T-helper 17 cell (primary cell): ENCODE results near the gene RPS18. TPM values are rescaled to one million over a fixed set of nuclear protein-coding genes. Genes with fewer than 3 reads are reported as not detected.

ENCODE experiments used
- ATAC-seq: fragments of 150-1000 bp; cut with Tn5 transposase; 2 replicates; pipeline ENCODE4 v1.10.0; 2021; ENCODE audit warnings: mild to moderate bottlenecking, moderate library complexity
- DNase-seq, 3 donors: peaks; one replicate each; pipeline versions ENCODE4 v3.0.0 to v3.0.0-alpha.2; 2020 to 2021
- H3K9me3 ChIP-seq: one replicate; pipeline ENCODE4 v1.7.0; 2013; ENCODE audit warnings: low read length, mild to moderate bottlenecking; ENCODE audit not compliant: control insufficient read depth, poor library complexity, severe bottlenecking
- H3K27ac Mint-ChIP-seq: one replicate; pipeline ENCODE4 v1.8.0; 2022; ENCODE audit warnings: mild to moderate bottlenecking, moderate library complexity, mixed read lengths
- H3K27me3 Mint-ChIP-seq: one replicate; pipeline ENCODE4 v1.8.0; 2022; ENCODE audit warnings: mixed read lengths
- H3K36me3 Mint-ChIP-seq: one replicate; pipeline ENCODE4 v1.8.0; 2022; ENCODE audit warnings: low read depth, mixed read lengths
- H3K4me1 Mint-ChIP-seq: one replicate; pipeline ENCODE4 v1.8.0; 2022; ENCODE audit warnings: mild to moderate bottlenecking, mixed read lengths
- H3K4me3 Mint-ChIP-seq: one replicate; pipeline ENCODE4 v1.8.0; 2022; ENCODE audit warnings: mild to moderate bottlenecking, moderate library complexity, mixed read lengths
- total RNA-seq, 4 donors: library from RNA in 2 of 4; stranded (reverse) in 2 of 4; gene quantifications; one replicate each; pipeline ENCODE4 v1.2.3 and lab custom pipeline; 2022 to 2026

Gene RPS18
- total RNA-seq, 2 donors from 2014 or later: 4,373 to 4,641 TPM

- H3K9me3 ChIP-seq: no peaks in the 10 kb centered on the region
- Mint-ChIP-seq H3K27ac (peak within 1 kb of the TSS; percentile 98), H3K27me3 (no peaks in the 10 kb centered on the region), H3K4me1 (peaks cover 29% of the 10 kb centered on the region), H3K36me3 (peaks cover 5% of the 10 kb centered on the region), H3K4me3 (peak within 1 kb of the TSS; percentile 100)
- DNase-seq (peak; percentile 54 to 68 (median 64)), ATAC-seq (peak; percentile 97)
Observed at GRCh38 chr6:33288921-33289783, 17.3 kb downstream of the RPS18 start, which contains the start of the genes PFDN6 and WDR46. Gene PFDN6 (plus strand): TSS chr6:33289601. CDS start chr6:33289857, 256 bp downstream. Gene WDR46 (minus strand): TSS chr6:33289239. CDS start chr6:33289170, 69 bp downstream.

- peaks cover 29% of the 10 kb centered on the region for H3K4me1 Mint-ChIP-seq
- H3K27me3 Mint-ChIP-seq: no peaks in the 10 kb centered on the region
- peaks cover 5% of the 10 kb centered on the region for H3K36me3 Mint-ChIP-seq
- H3K27ac Mint-ChIP-seq: peak overlapping the region; percentile 98
- peak overlapping the region; percentile 100 for H3K4me3 Mint-ChIP-seq
- no peaks in the 10 kb centered on the region for H3K9me3 ChIP-seq
- no peak for DNase-seq
- peak; percentile 29 for ATAC-seq
Observed at GRCh38 chr6:33289784-33290315, 18.0 kb downstream of the RPS18 start.

- peak overlapping the region; percentile 100 for H3K4me3 Mint-ChIP-seq
- DNase-seq (no peak), ATAC-seq (no peak)
- peak overlapping the region; percentile 98 for H3K27ac Mint-ChIP-seq
- H3K36me3 Mint-ChIP-seq: peaks cover 5% of the 10 kb centered on the region
- H3K4me1 Mint-ChIP-seq: peaks cover 30% of the 10 kb centered on the region
- H3K9me3 ChIP-seq: no peaks in the 10 kb centered on the region
- H3K27me3 Mint-ChIP-seq: no peaks in the 10 kb centered on the region
Observed at GRCh38 chr6:33290459-33290858, 18.6 kb downstream of the RPS18 start.

- ATAC-seq: no peak
- Mint-ChIP-seq H3K27ac (no peak overlapping the region), H3K27me3 (no peaks in the 10 kb centered on the region), H3K4me3 (no peak overlapping the region), H3K4me1 (peaks cover 32% of the 10 kb centered on the region), H3K36me3 (peaks cover 9% of the 10 kb centered on the region)
- no peak for DNase-seq
- H3K9me3 ChIP-seq: no peaks in the 10 kb centered on the region
Observed at GRCh38 chr6:33292996-33293682, 21.3 kb downstream of the RPS18 start.

GRCh38 chr6:33294086-33294823 lies 22.4 kb downstream of the RPS18 start:
- no peak for ATAC-seq
- no peak for DNase-seq
- peaks cover 7% of the 10 kb centered on the region for H3K36me3 Mint-ChIP-seq
- H3K9me3 ChIP-seq: no peaks in the 10 kb centered on the region
- H3K4me3 Mint-ChIP-seq: no peak overlapping the region
- H3K4me1 Mint-ChIP-seq: peaks cover 30% of the 10 kb centered on the region
- H3K27me3 Mint-ChIP-seq: no peaks in the 10 kb centered on the region
- H3K27ac Mint-ChIP-seq: no peak overlapping the region

GRCh38 chr6:33295621-33296369 lies 23.9 kb downstream of the RPS18 start:
- Mint-ChIP-seq H3K4me3 (peak overlapping the region; percentile 41), H3K36me3 (peaks cover 14% of the 10 kb centered on the region), H3K27ac (no peak overlapping the region), H3K27me3 (no peaks in the 10 kb centered on the region), H3K4me1 (peaks cover 31% of the 10 kb centered on the region)
- H3K9me3 ChIP-seq: no peaks in the 10 kb centered on the region
- ATAC-seq: no peak
- no peak for DNase-seq

- H3K27me3 Mint-ChIP-seq: no peaks in the 10 kb centered on the region
- H3K27ac Mint-ChIP-seq: peak overlapping the region; percentile 98
- no peak for DNase-seq
- peaks cover 33% of the 10 kb centered on the region for H3K4me1 Mint-ChIP-seq
- no peaks in the 10 kb centered on the region for H3K9me3 ChIP-seq
- H3K4me3 Mint-ChIP-seq: peak overlapping the region; percentile 98
- H3K36me3 Mint-ChIP-seq: peaks cover 14% of the 10 kb centered on the region
- no peak for ATAC-seq
Observed at GRCh38 chr6:33296797-33297405, 25.0 kb downstream of the RPS18 start.

- no peaks in the 10 kb centered on the region for H3K9me3 ChIP-seq
- Mint-ChIP-seq H3K4me3 (peak overlapping the region; percentile 98), H3K36me3 (peaks cover 14% of the 10 kb centered on the region), H3K27me3 (no peaks in the 10 kb centered on the region), H3K4me1 (peaks cover 33% of the 10 kb centered on the region), H3K27ac (peak overlapping the region; percentile 98)
- no peak for ATAC-seq
- DNase-seq: no peak
Observed at GRCh38 chr6:33297406-33297955, 25.6 kb downstream of the RPS18 start.

- ATAC-seq (peak; percentile 45), DNase-seq (peak in 2 of 3 donors; percentile 51 to 55)
- no peaks in the 10 kb centered on the region for H3K9me3 ChIP-seq
- Mint-ChIP-seq H3K36me3 (peaks cover 14% of the 10 kb centered on the region), H3K27ac (peak overlapping the region; percentile 98), H3K4me1 (peaks cover 33% of the 10 kb centered on the region), H3K27me3 (no peaks in the 10 kb centered on the region), H3K4me3 (peak overlapping the region; percentile 98)
Observed at GRCh38 chr6:33297956-33298772, 26.3 kb downstream of the RPS18 start.

GRCh38 chr6:33298773-33299236 lies 26.9 kb downstream of the RPS18 start, which contains the start of gene RGL2:
Gene RGL2 (minus strand): TSS chr6:33298942. CDS start chr6:33298610, 332 bp downstream.
- peaks cover 16% of the 10 kb centered on the region for H3K36me3 Mint-ChIP-seq

More at GRCh38 chr6:33298773-33299236, 26.9 kb downstream of the RPS18 start, which contains the start of gene RGL2:
- no peaks in the 10 kb centered on the region for H3K27me3 Mint-ChIP-seq
- peaks cover 36% of the 10 kb centered on the region for H3K4me1 Mint-ChIP-seq
- peak within 1 kb of the TSS; percentile 98 for H3K27ac Mint-ChIP-seq
- peak; percentile 40 to 53 (median 49) for DNase-seq
- peak; percentile 32 for ATAC-seq
- H3K9me3 ChIP-seq: no peaks in the 10 kb centered on the region
- H3K4me3 Mint-ChIP-seq: peak within 1 kb of the TSS; percentile 98
